HepG2 (cell line): ENCODE data around the gene BCAP29. TPM values are rescaled to one million over a fixed set of nuclear protein-coding genes. Genes with fewer than 3 reads are reported as not detected.

Experiments
- ATAC-seq: fragments of 200-7000 bp; cut with Tn5 transposase; 3 replicates; pipeline ENCODE4 v1.9.1; 2020; ENCODE audit warnings: mild to moderate bottlenecking, moderate library complexity
- BruUV-seq: library from RNA; stranded (reverse); fragments of 400-500 nt; replicated peaks from 2 replicates; lab custom pipeline; 2021; lab: Mats Ljungman, UMichigan
- CTCF ChIA-PET: fragments of 300-600 bp; formaldehyde crosslinking; extraction: SDS; loops from one replicate; lab custom pipeline; 2021; ENCODE audit warnings: low total read pairs, inconsistent platforms, low intra/inter-chr PET ratio; lab: Yijun Ruan, JAX
- POLR2A ChIA-PET: fragments of 350-600 bp; sonication (Branson Sonifier 250); formaldehyde crosslinking; loops from one replicate; lab custom pipeline; 2020; ENCODE audit warnings: antibody characterized with exemption, inconsistent platforms; lab: Yijun Ruan, JAX
- DNase-seq: peaks from one replicate; pipeline ENCODE4 v3.0.0-alpha.2; 2015; ENCODE audit warnings: low spot score
- FAIRE-seq: peaks from 3 replicates; lab custom pipeline; 2011; peaks lifted over from hg19 to GRCh38; lab: Jason Lieb, UNC
- H2AFZ ChIP-seq: one replicate; pipeline ENCODE4 v1.6.1; 2011; ENCODE audit warnings: low read length, inconsistent platforms
- H3K27ac ChIP-seq: fragments of 300-600 bp; 3 replicates; pipeline ENCODE4 v1.8.0; 2011; ENCODE audit warnings: mixed run types, mild to moderate bottlenecking, mixed read lengths, low read length, inconsistent platforms; ENCODE audit not compliant: insufficient read depth; ENCODE audit errors: extremely low read length
- H3K27me3 ChIP-seq, 2 experiments: fragments of 200-600 bp in 1 of 2; 2 replicates in 1 of 2; 3 replicates in 1 of 2; pipeline versions ENCODE4 v1.6.0 to v1.8.0; 2011; ENCODE audit warnings: low read length in 2 of 2, mild to moderate bottlenecking in 2 of 2, moderate library complexity in 2 of 2, inconsistent platforms in 1 of 2; ENCODE audit not compliant: insufficient read depth in 2 of 2, control insufficient read depth in 1 of 2
- H3K36me3 ChIP-seq, 2 experiments: fragments of 200-600 bp in 1 of 2; replicated peaks in 1 of 2; 2 replicates in 1 of 2; 3 replicates in 1 of 2; pipeline versions ENCODE4 v1.5.1 to v1.8.0; 2011; ENCODE audit warnings: low read length in 2 of 2, inconsistent platforms in 1 of 2; ENCODE audit not compliant: insufficient read depth in 2 of 2, control insufficient read depth in 1 of 2
- H3K4me1 ChIP-seq: 2 replicates; pipeline ENCODE4 v1.5.1; 2012; ENCODE audit warnings: low read length, inconsistent platforms; ENCODE audit not compliant: insufficient read depth
- H3K4me2 ChIP-seq: 2 replicates; pipeline ENCODE4 v1.6.0; 2011; ENCODE audit warnings: low read depth, low read length, inconsistent platforms
- H3K4me3 ChIP-seq, 3 experiments: fragments of 200-600 bp in 1 of 3; sonication (generic), shearing (Covaris generic) in 1 of 3; replicated peaks in 1 of 3; 2 replicates each; pipeline ENCODE4 v1.5.1; 2011 to 2016; ENCODE audit warnings: low read length in 3 of 3, inconsistent platforms in 2 of 3, low read depth in 2 of 3, mild to moderate bottlenecking in 2 of 3, control low read depth in 1 of 3, mixed read lengths in 1 of 3; ENCODE audit not compliant: insufficient read depth in 1 of 3
- H3K79me2 ChIP-seq: one replicate; pipeline ENCODE4 v1.6.1; 2011; ENCODE audit warnings: low read length, inconsistent platforms; ENCODE audit not compliant: insufficient read depth
- H3K9ac ChIP-seq: 2 replicates; pipeline ENCODE4 v1.6.0; 2011; ENCODE audit warnings: mild to moderate bottlenecking, low read depth, low read length, inconsistent platforms; ENCODE audit not compliant: insufficient read depth
- H3K9me3 ChIP-seq: 2 replicates; pipeline ENCODE4 v1.5.1; 2012; ENCODE audit warnings: mild to moderate bottlenecking, low read length
- H4K20me1 ChIP-seq: 2 replicates; pipeline ENCODE4 v1.6.0; 2011; ENCODE audit warnings: inconsistent platforms, mild to moderate bottlenecking, low read length, moderate library complexity; ENCODE audit not compliant: insufficient read depth
- KDM5B ChIP-seq: sonication (generic); formaldehyde crosslinking; IDR thresholded peaks from 2 replicates; pipeline ENCODE4 v1.4.0; 2020; ENCODE audit warnings: missing genetic modification reagents, mild to moderate bottlenecking, borderline replicate concordance
- ZNF235 ChIP-seq: sonication (generic); formaldehyde crosslinking; IDR thresholded peaks from 2 replicates; pipeline ENCODE4 v1.8.1; 2023; ENCODE audit warnings: mild to moderate bottlenecking, missing genetic modification reagents, borderline replicate concordance
- WGBS: methylation state at CpG from one replicate; pipeline ENCODE4 v1.1.6; 2017; ENCODE audit warnings: low lambda C conversion rate; 5-methylcytosine and 5-hydroxymethylcytosine counted together
- in situ Hi-C: cut with HindIII; loops from 2 replicates; pipeline ENCODE4 v1.10.0; 2017; ENCODE audit warnings: low pct_unique_long_range_greater_than_20kb; ENCODE audit not compliant: extremely low pct_ligation_motif_present
- intact Hi-C: fragments of 100-400 bp; cut with micrococcal nuclease; formaldehyde crosslinking; loops from one replicate; pipeline ENCODE4 v1.10.0; 2022; ENCODE audit not compliant: unreplicated experiment
- polyA plus RNA-seq, 8 experiments: library from polyadenylated mRNA; depleted of rRNA in 3 of 8; stranded (reverse) in 7 of 8; unstranded in 1 of 8; fragments of >200 nt; fragmentation: Illumina TruSeq in 4 of 8; extraction: Trizol in 4 of 8; gene quantifications; 2 replicates each; pipeline versions ENCODE4 v1.2.1 to v1.2.3, GENCODE V29; 2011 to 2016; ENCODE audit warnings: low read depth in 4 of 8, missing spikeins in 1 of 8, mixed read lengths in 1 of 8; ENCODE audit not compliant: insufficient read depth in 1 of 8
- total RNA-seq, 5 experiments: library from RNA; depleted of rRNA; stranded (reverse); fragments of >200 nt; fragmentation: Illumina TruSeq; extraction: Trizol; gene quantifications; 2 replicates each; pipeline ENCODE4 v1.2.3, GENCODE V29; 2016; ENCODE audit warnings: low read depth in 1 of 5
- TF ChIP-seq, protein P1 (sequence below): sonication (generic); formaldehyde crosslinking; IDR thresholded peaks from 2 replicates; pipeline ENCODE4 v1.4.0; 2020; ENCODE audit warnings: missing genetic modification reagents, borderline replicate concordance
- TF ChIP-seq, protein P2 (sequence below): IDR thresholded peaks from 2 replicates; pipeline ENCODE4 v1.6.1; 2016; ENCODE audit warnings: missing compliant biosample characterization, missing genetic modification reagents, borderline replicate concordance

Gene BCAP29
- total and polyA plus RNA-seq, 2 of the 13 experiments (the other 11 are each of a cell fraction or from before 2014, with no cell fraction given) = 15.3 to 35.6 TPM

GRCh38 chr7:107643407-107643806 lies 63.4 kb downstream of the BCAP29 start (continued):
- TF ChIP-seq, protein P1, sequence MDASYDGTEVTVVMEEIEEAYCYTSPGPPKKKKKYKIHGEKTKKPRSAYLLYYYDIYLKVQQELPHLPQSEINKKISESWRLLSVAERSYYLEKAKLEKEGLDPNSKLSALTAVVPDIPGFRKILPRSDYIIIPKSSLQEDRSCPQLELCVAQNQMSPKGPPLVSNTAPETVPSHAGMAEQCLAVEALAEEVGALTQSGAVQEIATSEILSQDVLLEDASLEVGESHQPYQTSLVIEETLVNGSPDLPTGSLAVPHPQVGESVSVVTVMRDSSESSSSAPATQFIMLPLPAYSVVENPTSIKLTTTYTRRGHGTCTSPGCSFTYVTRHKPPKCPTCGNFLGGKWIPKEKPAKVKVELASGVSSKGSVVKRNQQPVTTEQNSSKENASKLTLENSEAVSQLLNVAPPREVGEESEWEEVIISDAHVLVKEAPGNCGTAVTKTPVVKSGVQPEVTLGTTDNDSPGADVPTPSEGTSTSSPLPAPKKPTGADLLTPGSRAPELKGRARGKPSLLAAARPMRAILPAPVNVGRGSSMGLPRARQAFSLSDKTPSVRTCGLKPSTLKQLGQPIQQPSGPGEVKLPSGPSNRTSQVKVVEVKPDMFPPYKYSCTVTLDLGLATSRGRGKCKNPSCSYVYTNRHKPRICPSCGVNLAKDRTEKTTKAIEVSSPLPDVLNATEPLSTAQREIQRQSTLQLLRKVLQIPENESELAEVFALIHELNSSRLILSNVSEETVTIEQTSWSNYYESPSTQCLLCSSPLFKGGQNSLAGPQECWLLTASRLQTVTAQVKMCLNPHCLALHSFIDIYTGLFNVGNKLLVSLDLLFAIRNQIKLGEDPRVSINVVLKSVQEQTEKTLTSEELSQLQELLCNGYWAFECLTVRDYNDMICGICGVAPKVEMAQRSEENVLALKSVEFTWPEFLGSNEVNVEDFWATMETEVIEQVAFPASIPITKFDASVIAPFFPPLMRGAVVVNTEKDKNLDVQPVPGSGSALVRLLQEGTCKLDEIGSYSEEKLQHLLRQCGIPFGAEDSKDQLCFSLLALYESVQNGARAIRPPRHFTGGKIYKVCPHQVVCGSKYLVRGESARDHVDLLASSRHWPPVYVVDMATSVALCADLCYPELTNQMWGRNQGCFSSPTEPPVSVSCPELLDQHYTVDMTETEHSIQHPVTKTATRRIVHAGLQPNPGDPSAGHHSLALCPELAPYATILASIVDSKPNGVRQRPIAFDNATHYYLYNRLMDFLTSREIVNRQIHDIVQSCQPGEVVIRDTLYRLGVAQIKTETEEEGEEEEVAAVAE (CRISPR knock-in tag) = no peak

- Histone ChIP-seq H3K36me3 (no peaks in the 10 kb centered on the region), H3K27me3 (peaks cover 0 to 4% of the 10 kb centered on the region in 2 experiments; a peak in 1 of 5 replicates), H2AFZ (no peak overlapping the region), H3K9ac (no peak overlapping the region), H4K20me1 (no peaks in the 10 kb centered on the region), H3K4me1 (no peaks in the 10 kb centered on the region), H3K9me3 (no peaks in the 10 kb centered on the region), H3K27ac (no peak overlapping the region), H3K79me2 (no peaks in the 10 kb centered on the region), H3K4me2 (no peak overlapping the region), H3K4me3 (no peak overlapping the region)
- FAIRE-seq (no peak), ATAC-seq (no peak), DNase-seq (no peak)
- ChIA-PET POLR2A (no interaction called here), CTCF (no interaction called here)
- TF ChIP-seq KDM5B (CRISPR knock-in tag) (no peak), ZNF235 (CRISPR knock-in tag) (no peak)
- TF ChIP-seq, protein P2, sequence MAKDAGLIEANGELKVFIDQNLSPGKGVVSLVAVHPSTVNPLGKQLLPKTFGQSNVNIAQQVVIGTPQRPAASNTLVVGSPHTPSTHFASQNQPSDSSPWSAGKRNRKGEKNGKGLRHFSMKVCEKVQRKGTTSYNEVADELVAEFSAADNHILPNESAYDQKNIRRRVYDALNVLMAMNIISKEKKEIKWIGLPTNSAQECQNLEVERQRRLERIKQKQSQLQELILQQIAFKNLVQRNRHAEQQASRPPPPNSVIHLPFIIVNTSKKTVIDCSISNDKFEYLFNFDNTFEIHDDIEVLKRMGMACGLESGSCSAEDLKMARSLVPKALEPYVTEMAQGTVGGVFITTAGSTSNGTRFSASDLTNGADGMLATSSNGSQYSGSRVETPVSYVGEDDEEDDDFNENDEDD (CRISPR knock-in tag) = no peak
- 0% methylated on average over 1 of the region's 1 CpG for WGBS
- BruUV-seq = no TSS peak
- in situ Hi-C loops (no loop called here), intact Hi-C loops (no loop called here)
These were observed 63.9 kb downstream of the BCAP29 start for GRCh38 chr7:107643938-107644308.
